ENCODE results near the gene FAM110D. TPM values are rescaled to one million over a fixed set of nuclear protein-coding genes. Genes with fewer than 3 reads are reported as not detected.

Gene FAM110D
- total and polyA plus RNA-seq, 10 of the 15 experiments (the other 5 are each of a cell fraction or from before 2014, with no cell fraction given): 0.06 TPM; not detected in 9

GRCh38 chr1:26161415-26162219, 2.7 kb downstream of the FAM110D start:
- intact Hi-C loops (cut with micrococcal nuclease; ENCODE audit: unreplicated experiment): loop anchor here (5.0 to 10.0 kb wide), 2 partner anchors 54 to 233 kb away; no protein-coding TSS in a partner anchor

More at GRCh38 chr1:26161415-26162219, 2.7 kb downstream of the FAM110D start:
- RAD21 ChIA-PET (ENCODE audit: unreplicated experiment): no interaction called here
- Histone ChIP-seq H3K27ac (ENCODE audit: control insufficient read depth, insufficient read depth) (no peak overlapping the region), H3K9ac (ENCODE audit: control insufficient read depth, insufficient read depth, low read length) (no peak overlapping the region), H3K79me2 (ENCODE audit: control insufficient read depth, insufficient read depth, low read length) (no peaks in the 10 kb centered on the region), H4K20me1 (ENCODE audit: control insufficient read depth, insufficient read depth) (no peaks in the 10 kb centered on the region), H3K4me1 (ENCODE audit: control insufficient read depth, insufficient read depth, low read length) (peaks cover 4% of the 10 kb centered on the region), H3K4me2 (ENCODE audit: control insufficient read depth, insufficient read depth) (peak overlapping the region; percentile 64), H2AFZ (ENCODE audit: control insufficient read depth, low read depth, low read length) (no peak overlapping the region), H3K36me3 (ENCODE audit: control insufficient read depth in 2 of 2, insufficient read depth in 2 of 2, low read length in 1 of 2) (no peaks in the 10 kb centered on the region), H3K9me3 (replicated peaks; ENCODE audit: control insufficient read depth, insufficient read depth, low read length) (no peaks in the 10 kb centered on the region; the same call in 2 of the 3 replicates), H3K4me3 (no peak overlapping the region), H3K27me3 (replicated peaks in 1 of 2; ENCODE audit: control insufficient read depth in 2 of 2, insufficient read depth in 2 of 2, low read length in 1 of 2) (peaks cover 3 to 22% of the 10 kb centered on the region in 2 experiments)
- SMC1A ChIA-PET (ENCODE audit: uncharacterized antibody, unreplicated experiment): no interaction called here
- peak; percentile 99 for TF ChIP-seq HDAC6 (IDR thresholded peaks at IDR 0.05; ENCODE audit: unreplicated experiment)
- TF ChIP-seq CTCF (IDR thresholded peaks at IDR 0.05 in 2 of 3, conservative IDR thresholded peaks at IDR 0.05 in 1 of 3; ENCODE audit: control insufficient read depth in 2 of 3, extremely low read depth in 1 of 3, insufficient read depth in 1 of 3, low read depth in 3 of 3, low read length in 3 of 3): peak in 1 of 3 experiments; percentile 12; a peak in 2 of 6 replicates
- TF ChIP-seq SUZ12 (IDR thresholded peaks at IDR 0.05; ENCODE audit: unreplicated experiment): peak; percentile 30
- TF ChIP-seq SREBF1 (IDR thresholded peaks at IDR 0.05; ENCODE audit: low read length): no peak
- no peak for TF ChIP-seq MTA3 (IDR thresholded peaks at IDR 0.05; ENCODE audit: borderline replicate concordance, low read length)
- BruUV-seq (replicated peaks): no TSS peak
- WGBS (ENCODE audit: insufficient coverage, insufficient replicate concordance, low lambda C conversion rate, missing lambda C conversion rate): 5% methylated on average over 87 of the region's 98 CpGs
- CTCF ChIA-PET: interaction anchor here (1.0 kb wide), 1 partner anchor 16 kb away, joined by 3 read pairs; no protein-coding TSS in a partner anchor
- in situ Hi-C loops (cut with MboI): no loop called here
- FAIRE-seq (no peak), DNase-seq (ENCODE audit: low read depth, low spot score) (no peak), ATAC-seq (peak; percentile 70)
- POLR2A ChIA-PET: no interaction called here
